ENCODE data around the gene ZSCAN30.

The ZSCAN30 gene

GRCh38 chr18:35246831-35247230, 43.2 kb downstream of the ZSCAN30 start:
- no peaks in the 10 kb centered on the region for H4K20me1 ChIP-seq (ENCODE audit: insufficient read depth, low read length)
- H2AFZ ChIP-seq (ENCODE audit: low read length) = no peak overlapping the region
- H3K27ac ChIP-seq (ENCODE audit: low read depth, low read length, poor library complexity, severe bottlenecking) = no peak overlapping the region
- TF ChIP-seq CTCF (IDR thresholded peaks at IDR 0.05; ENCODE audit: low read length) = no peak
- no peak for TF ChIP-seq EZH2 (IDR thresholded peaks at IDR 0.05; ENCODE audit: borderline replicate concordance, low read length)
- no peak overlapping the region for H3K4me2 ChIP-seq (ENCODE audit: low read length)
- H3K9me3 ChIP-seq (ENCODE audit: low read length) = peaks cover 68% of the 10 kb centered on the region
- peaks cover 2% of the 10 kb centered on the region for H3K4me1 ChIP-seq (ENCODE audit: insufficient read depth, low read length, severe bottlenecking)
- no peaks in the 10 kb centered on the region for H3K27me3 ChIP-seq (ENCODE audit: insufficient read depth, low read length)
- no peak overlapping the region for H3K9ac ChIP-seq (ENCODE audit: low read length)
- no peaks in the 10 kb centered on the region for H3F3A ChIP-seq (ENCODE audit: insufficient read depth, low read length)
- H3K36me3 ChIP-seq (ENCODE audit: insufficient read depth, low read length) = peaks cover 92% of the 10 kb centered on the region
- H3K9me2 ChIP-seq (ENCODE audit: low read depth, low read length) = no peaks in the 10 kb centered on the region
- no peak overlapping the region for H3K4me3 ChIP-seq (ENCODE audit: low read depth, low read length, poor library complexity, severe bottlenecking)
- H3K79me2 ChIP-seq (ENCODE audit: insufficient read depth, low read length) = peaks cover 6% of the 10 kb centered on the region; the same call in 1 of the 2 replicates

- Histone ChIP-seq H3K4me1 (ENCODE audit: insufficient read depth, low read length, severe bottlenecking) (peaks cover 7% of the 10 kb centered on the region), H3K9me2 (ENCODE audit: low read depth, low read length) (no peaks in the 10 kb centered on the region), H3K4me3 (ENCODE audit: low read depth, low read length, poor library complexity, severe bottlenecking) (no peak overlapping the region), H3K4me2 (ENCODE audit: low read length) (no peak overlapping the region), H3K27ac (ENCODE audit: low read depth, low read length, poor library complexity, severe bottlenecking) (no peak overlapping the region), H3K36me3 (ENCODE audit: insufficient read depth, low read length) (peaks cover 86% of the 10 kb centered on the region), H4K20me1 (ENCODE audit: insufficient read depth, low read length) (no peaks in the 10 kb centered on the region), H3K79me2 (ENCODE audit: insufficient read depth, low read length) (peaks cover 6% of the 10 kb centered on the region; the same call in 1 of the 2 replicates), H3K27me3 (ENCODE audit: insufficient read depth, low read length) (no peaks in the 10 kb centered on the region), H3K9ac (ENCODE audit: low read length) (no peak overlapping the region), H2AFZ (ENCODE audit: low read length) (no peak overlapping the region), H3K9me3 (ENCODE audit: low read length) (peaks cover 67% of the 10 kb centered on the region), H3F3A (ENCODE audit: insufficient read depth, low read length) (no peaks in the 10 kb centered on the region)
- no peak for TF ChIP-seq EZH2 (IDR thresholded peaks at IDR 0.05; ENCODE audit: borderline replicate concordance, low read length)
- no peak for TF ChIP-seq CTCF (IDR thresholded peaks at IDR 0.05; ENCODE audit: low read length)
Measured at GRCh38 chr18:35245719-35246317, 44.2 kb downstream of the ZSCAN30 start.

DNA sequence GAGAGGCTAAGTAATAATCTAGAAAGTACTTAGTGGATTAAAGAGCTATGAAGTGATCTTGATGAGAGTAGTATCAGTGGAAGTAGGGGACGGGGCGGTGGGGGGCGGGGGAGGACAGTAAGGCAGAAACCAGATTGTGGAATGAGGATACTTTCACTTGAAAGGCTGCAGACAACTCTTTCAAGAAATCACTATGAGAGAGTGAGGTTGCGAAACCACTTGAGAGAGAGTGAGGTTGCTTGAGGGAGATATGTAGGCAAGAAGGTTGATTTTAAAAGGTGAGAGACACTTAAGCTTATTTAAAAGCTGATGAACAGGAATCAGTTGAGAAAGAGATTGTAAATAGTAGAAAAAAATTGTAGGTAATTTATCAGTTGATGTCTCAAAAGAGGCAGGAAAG, 45.4 kb downstream of the ZSCAN30 start:
- no peaks in the 10 kb centered on the region for H4K20me1 ChIP-seq (ENCODE audit: insufficient read depth, low read length)
- H3K4me1 ChIP-seq (ENCODE audit: insufficient read depth, low read length, severe bottlenecking) = peaks cover 12% of the 10 kb centered on the region
- H3K27ac ChIP-seq (ENCODE audit: low read depth, low read length, poor library complexity, severe bottlenecking) = no peak overlapping the region
- peaks cover 63% of the 10 kb centered on the region for H3K9me3 ChIP-seq (ENCODE audit: low read length)
- TF ChIP-seq CTCF (IDR thresholded peaks at IDR 0.05; ENCODE audit: low read length) (no peak), EZH2 (IDR thresholded peaks at IDR 0.05; ENCODE audit: borderline replicate concordance, low read length) (no peak)
- peaks cover 75% of the 10 kb centered on the region for H3K36me3 ChIP-seq (ENCODE audit: insufficient read depth, low read length)
- no peak overlapping the region for H2AFZ ChIP-seq (ENCODE audit: low read length)
- H3K27me3 ChIP-seq (ENCODE audit: insufficient read depth, low read length) = no peaks in the 10 kb centered on the region
- H3K9ac ChIP-seq (ENCODE audit: low read length) = no peak overlapping the region
- H3K9me2 ChIP-seq (ENCODE audit: low read depth, low read length) = no peaks in the 10 kb centered on the region
- no peak overlapping the region for H3K4me2 ChIP-seq (ENCODE audit: low read length)
- H3F3A ChIP-seq (ENCODE audit: insufficient read depth, low read length) = no peaks in the 10 kb centered on the region
- H3K4me3 ChIP-seq (ENCODE audit: low read depth, low read length, poor library complexity, severe bottlenecking) = no peak overlapping the region
- H3K79me2 ChIP-seq (ENCODE audit: insufficient read depth, low read length) = peaks cover 6% of the 10 kb centered on the region; the same call in 1 of the 2 replicates

Measured in OCI-LY1 (cell line).